ENCODE data around the gene DENND1A.

GRCh38 chr9:123620239-123620638 is 309.7 kb downstream of the DENND1A start:
- TF ChIP-seq POLR2A (IDR thresholded peaks at IDR 0.05; ENCODE audit: low read length) (no peak), GATA1 (IDR thresholded peaks at IDR 0.05; ENCODE audit: low read depth, low read length) (no peak)
